H1 (cell line): ENCODE measurements around the gene PTPRG. TPM values are rescaled to one million over a fixed set of nuclear protein-coding genes. Genes with fewer than 3 reads are reported as not detected.

Source experiments
- ASH2L ChIP-seq: fragments of 200-600, 300-600 bp; sonication (generic); IDR thresholded peaks from one replicate; pipeline ENCODE4 v1.7.1; 2017; ENCODE audit warnings: low read length
- CHD7 ChIP-seq: fragments of 300-600 bp; sonication (generic); IDR thresholded peaks from 2 replicates; pipeline ENCODE4 v1.7.1; 2012; ENCODE audit warnings: low read length, moderate library complexity, mild to moderate bottlenecking, inconsistent platforms; ENCODE audit not compliant: insufficient replicate concordance
- CTCF ChIP-seq, 3 experiments: IDR thresholded peaks; 1 replicate in 2 of 3; 2 replicates in 1 of 3; pipeline versions ENCODE4 v1.5.1 to v1.6.1; 2011; ENCODE audit warnings: low read length in 3 of 3, mild to moderate bottlenecking in 3 of 3, inconsistent platforms in 2 of 3, low read depth in 1 of 3, moderate library complexity in 1 of 3; ENCODE audit not compliant: insufficient read depth in 1 of 3; ENCODE audit errors: control extremely low read depth in 1 of 3
- JUN ChIP-seq: IDR thresholded peaks from 2 replicates; pipeline ENCODE4 v1.6.1; 2011; ENCODE audit warnings: low read depth, mild to moderate bottlenecking, improper control_type of control experiment, low read length
- KDM1A ChIP-seq: fragments of 200-600, 300-600 bp; sonication (generic); IDR thresholded peaks from 2 replicates; pipeline ENCODE4 v1.7.1; 2016; ENCODE audit warnings: mild to moderate bottlenecking, low read length, borderline replicate concordance
- POU5F1 ChIP-seq: IDR thresholded peaks from 2 replicates; pipeline ENCODE4 v1.6.1; 2011; ENCODE audit warnings: low read depth, mild to moderate bottlenecking, low read length, moderate library complexity
- SIRT6 ChIP-seq: IDR thresholded peaks from one replicate; pipeline ENCODE4 v1.7.1; 2012; ENCODE audit warnings: low read length, inconsistent platforms
- SP1 ChIP-seq: IDR thresholded peaks from 2 replicates; pipeline ENCODE4 v1.6.1; 2011; ENCODE audit warnings: low read depth, low read length
- SRF ChIP-seq: IDR thresholded peaks from 2 replicates; pipeline ENCODE4 v1.6.1; 2011; ENCODE audit warnings: mild to moderate bottlenecking, low read depth, low read length, moderate library complexity
- TAF7 ChIP-seq: optimal IDR thresholded peaks from 2 replicates; pipeline ENCODE3; 2011; ENCODE audit warnings: low read depth, mild to moderate bottlenecking, inconsistent platforms, low read length, moderate library complexity, borderline replicate concordance
- polyA plus RNA-seq, 7 experiments: library from polyadenylated mRNA; depleted of rRNA in 3 of 7; stranded (reverse) in 5 of 7; unstranded in 2 of 7; fragments of >200 nt in 5 of 7; fragments of 200-250 nt in 2 of 7; gene quantifications; 1 replicate in 5 of 7; 2 replicates in 1 of 7; 4 replicates in 1 of 7; pipeline versions ENCODE4 v1.2.1 to v1.2.3, GENCODE V29; 2011 to 2013; ENCODE audit warnings: missing spikeins in 2 of 7, mixed read lengths in 2 of 7
- total RNA-seq: library from RNA; stranded (reverse); fragmentation: NEBNext Ultra II Directional; extraction: Animal tissue kit (Norgen Biotek cat#: 25700); gene quantifications from 2 replicates; pipeline ENCODE4 v1.2.1, GENCODE V29; 2021

PTPRG gene
- total and polyA plus RNA-seq, 2 of the 8 experiments (the other 6 are each of a cell fraction or from before 2014, with no cell fraction given), result 23.3 to 96.2 TPM

GRCh38 chr3:62192891-62193290 is 631.5 kb downstream of the PTPRG start (continued):
- TF ChIP-seq CHD7 (no peak), SIRT6 (no peak), SRF (no peak), KDM1A (no peak), SP1 (no peak), POU5F1 (no peak), ASH2L (no peak), TAF7 (no peak), JUN (no peak), CTCF (IDR thresholded peaks at IDR 0.05; ENCODE audit: control extremely low read depth in 1 of 3, insufficient read depth in 1 of 3, low read depth in 1 of 3, low read length in 3 of 3) (no peak)
